WTC11 (cell line): ENCODE results near the gene ARHGEF19. TPM values are rescaled to one million over a fixed set of nuclear protein-coding genes. Genes with fewer than 3 reads are reported as not detected.

ENCODE experiments used
- ATAC-seq: fragments of 200-7000 bp; cut with Tn5 transposase; 2 replicates; pipeline ENCODE4 v1.10.0; 2021; ENCODE audit warnings: mild to moderate bottlenecking, moderate library complexity
- CTCF ChIA-PET: fragments of 300-600 bp; sonication (Branson Sonifier 250); formaldehyde crosslinking; loops from one replicate; lab custom pipeline; 2021; ENCODE audit warnings: antibody characterized with exemption; lab: Charles Lee
- POLR2A ChIA-PET: fragments of 350-600 bp; sonication (Branson Sonifier 250); formaldehyde crosslinking; loops from one replicate; lab custom pipeline; 2021; ENCODE audit warnings: antibody characterized with exemption; lab: Charles Lee
- DNase-seq: peaks from one replicate; pipeline ENCODE4 v3.0.0; 2021; ENCODE audit warnings: low spot score
- H3K27ac Mint-ChIP-seq: 2 replicates; pipeline ENCODE4 v1.8.0; 2021; ENCODE audit warnings: mixed read lengths
- H3K27me3 Mint-ChIP-seq: 2 replicates; pipeline ENCODE4 v1.8.0; 2021; ENCODE audit warnings: low read depth, mild to moderate bottlenecking, moderate library complexity, mixed read lengths
- H3K36me3 Mint-ChIP-seq: 2 replicates; pipeline ENCODE4 v1.8.0; 2021; ENCODE audit warnings: mixed read lengths
- H3K4me1 Mint-ChIP-seq: 2 replicates; pipeline ENCODE4 v1.8.0; 2022; ENCODE audit warnings: mixed read lengths
- H3K4me3 Mint-ChIP-seq: 2 replicates; pipeline ENCODE4 v1.8.0; 2021; ENCODE audit warnings: mild to moderate bottlenecking, moderate library complexity, mixed read lengths
- H3K9me3 Mint-ChIP-seq: 2 replicates; pipeline ENCODE4 v1.8.0; 2021; ENCODE audit warnings: mixed read lengths
- ATF1 ChIP-seq: sonication (generic); formaldehyde crosslinking; IDR thresholded peaks from 2 replicates; pipeline ENCODE4 v1.8.1; 2023; ENCODE audit warnings: mild to moderate bottlenecking, moderate library complexity, missing genetic modification reagents
- ATF6 ChIP-seq: sonication (generic); formaldehyde crosslinking; IDR thresholded peaks from 2 replicates; pipeline ENCODE4 v1.8.1; 2023; ENCODE audit warnings: mild to moderate bottlenecking, missing genetic modification reagents
- ELF4 ChIP-seq: sonication (generic); formaldehyde crosslinking; IDR thresholded peaks from 2 replicates; pipeline ENCODE4 v1.8.1; 2022; ENCODE audit warnings: low read depth, mild to moderate bottlenecking, moderate library complexity, missing genetic modification reagents
- FOXJ3 ChIP-seq: sonication (generic); formaldehyde crosslinking; IDR thresholded peaks from 2 replicates; pipeline ENCODE4 v1.9.0; 2021; ENCODE audit warnings: missing genetic modification reagents, mild to moderate bottlenecking, borderline replicate concordance
- GTF2I ChIP-seq: fragments of 250-450 bp; sonication (Bioruptor Pico); conservative IDR thresholded peaks from 2 replicates; pipeline ENCODE4 v1.4.0; 2021; ENCODE audit warnings: mild to moderate bottlenecking
- HMGA2 ChIP-seq: fragments of 250-450 bp; sonication (Bioruptor Pico); IDR thresholded peaks from 2 replicates; pipeline ENCODE4 v1.4.0; 2021; ENCODE audit warnings: mild to moderate bottlenecking, moderate library complexity
- ZNF317 ChIP-seq: sonication (generic); formaldehyde crosslinking; IDR thresholded peaks from 2 replicates; pipeline ENCODE4 v1.8.1; 2023; ENCODE audit warnings: low read depth, mild to moderate bottlenecking, moderate library complexity, missing genetic modification reagents, borderline replicate concordance
- total RNA-seq: library from RNA; stranded (reverse); gene quantifications from 3 replicates; pipeline ENCODE4 v1.2.3, GENCODE V29; 2021

Gene ARHGEF19
- total RNA-seq, 1 experiment from 2014 or later = 53.1 TPM

GRCh38 chr1:16148329-16149092 lies 63.9 kb downstream of the ARHGEF19 start:
- ATAC-seq = no peak
- H3K27ac Mint-ChIP-seq = peak overlapping the region; percentile 99
- ChIA-PET POLR2A (no interaction called here), CTCF (interaction anchor here (14.1 kb wide), 1 partner anchor 67 kb away, joined by 204 read pairs; no protein-coding TSS in a partner anchor)
- no peaks in the 10 kb centered on the region for H3K27me3 Mint-ChIP-seq
- H3K4me1 Mint-ChIP-seq = peaks cover 64% of the 10 kb centered on the region
- TF ChIP-seq ATF1 (CRISPR knock-in tag) (no peak), ZNF317 (no peak), HMGA2 (no peak), FOXJ3 (CRISPR knock-in tag) (no peak), ELF4 (no peak), ATF6 (no peak), GTF2I (CRISPR knock-in tag) (no peak)
- H3K9me3 Mint-ChIP-seq = no peaks in the 10 kb centered on the region
- DNase-seq = no peak
- no peak overlapping the region for H3K4me3 Mint-ChIP-seq
- H3K36me3 Mint-ChIP-seq = peaks cover 30% of the 10 kb centered on the region

Other genes starting within 250 kb of the ARHGEF19 start
- 27.6 to 32.0 TPM (median 27.9 TPM) in 3 replicates for gene ZBTB17, start 236.6 kb downstream of the ARHGEF19 start, total RNA-seq
- 0.11 TPM in 1 of 3 replicates, not detected in the others for gene SRARP, start 208.4 kb downstream of the ARHGEF19 start, total RNA-seq
- 0.11 to 0.23 TPM (median 0.21 TPM) in 3 replicates for gene HSPB7, start 194.6 kb downstream of the ARHGEF19 start, total RNA-seq
- gene CLCNKA, start 190.6 kb downstream of the ARHGEF19 start, total RNA-seq = 1.5 to 2.7 TPM (median 2.7 TPM) in 3 replicates
- 1.8 to 3.1 TPM (median 2.5 TPM) in 3 replicates for gene CLCNKB, start 168.9 kb downstream of the ARHGEF19 start, total RNA-seq
- 1.4 to 2.0 TPM (median 1.8 TPM) in 3 replicates for gene FAM131C, start 139.0 kb downstream of the ARHGEF19 start, total RNA-seq
- gene EPHA2, start 56.6 kb downstream of the ARHGEF19 start, total RNA-seq = 31.4 to 44.4 TPM (median 31.7 TPM) in 3 replicates
- 3.9 to 5.0 TPM (median 4.9 TPM) in 3 replicates for gene CPLANE2, start 24.5 kb upstream of the ARHGEF19 start, total RNA-seq
- 16.6 to 18.0 TPM (median 17.5 TPM) in 3 replicates for gene FBXO42, start 139.8 kb upstream of the ARHGEF19 start, total RNA-seq
- gene SZRD1, start 154.6 kb upstream of the ARHGEF19 start, total RNA-seq = 94.9 to 113 TPM (median 104 TPM) in 3 replicates
- 0.07 to 0.41 TPM in 2 of 3 replicates, not detected in the other for gene SPATA21, start 224.8 kb upstream of the ARHGEF19 start, total RNA-seq
- 29.8 to 33.9 TPM (median 30.4 TPM) in 3 replicates for gene NECAP2, start 228.1 kb upstream of the ARHGEF19 start, total RNA-seq